ENCODE data around the gene ACBD4. TPM values are rescaled to one million over a fixed set of nuclear protein-coding genes. Genes with fewer than 3 reads are reported as not detected.

Gene ACBD4
- total and polyA plus RNA-seq, 2 of the 13 experiments (the other 11 are each of a cell fraction or from before 2014, with no cell fraction given), result 16.1 to 26.9 TPM

GRCh38 chr17:45172541-45173286 is 37.2 kb downstream of the ACBD4 start (continued):
- TF ChIP-seq AGO2 (optimal IDR thresholded peaks at IDR 0.05; ENCODE audit: low read depth, low read length) (no peak), ZNF570 (CRISPR knock-in tag; IDR thresholded peaks at IDR 0.05; ENCODE audit: borderline replicate concordance) (no peak), FUBP1 (CRISPR knock-in tag; IDR thresholded peaks at IDR 0.05; ENCODE audit: borderline replicate concordance) (no peak), MLXIP (CRISPR knock-in tag; IDR thresholded peaks at IDR 0.05; ENCODE audit: borderline replicate concordance) (no peak), ZNF777 (CRISPR knock-in tag; IDR thresholded peaks at IDR 0.05) (peak; percentile 11; the same call in 1 of the 2 replicates), ZSCAN9 (CRISPR knock-in tag; IDR thresholded peaks at IDR 0.05; ENCODE audit: borderline replicate concordance) (peak; percentile 77; the same call in 1 of the 2 replicates), IKZF1 (IDR thresholded peaks at IDR 0.05) (no peak), KDM4B (CRISPR knock-in tag; IDR thresholded peaks at IDR 0.05) (no peak), ADNP (CRISPR knock-in tag; IDR thresholded peaks at IDR 0.05) (no peak), NR2F6 (IDR thresholded peaks at IDR 0.05) (peak; percentile 44; the same call in 1 of the 2 replicates), NR2F6 (CRISPR knock-in tag; IDR thresholded peaks at IDR 0.05) (peak; percentile 75), STAG1 (CRISPR knock-in tag; IDR thresholded peaks at IDR 0.05) (no peak), TEAD3 (CRISPR knock-in tag; optimal IDR thresholded peaks at IDR 0.05; ENCODE audit: borderline replicate concordance) (peak; percentile 98), ZNF619 (CRISPR knock-in tag; IDR thresholded peaks at IDR 0.05) (no peak), ZNF446 (CRISPR knock-in tag; IDR thresholded peaks at IDR 0.05) (peak; percentile 69; the same call in 1 of the 2 replicates), PRDM10 (CRISPR knock-in tag; IDR thresholded peaks at IDR 0.05; ENCODE audit: low read depth) (peak; percentile 77; the same call in 1 of the 2 replicates)
- TF ChIP-seq, protein P1, sequence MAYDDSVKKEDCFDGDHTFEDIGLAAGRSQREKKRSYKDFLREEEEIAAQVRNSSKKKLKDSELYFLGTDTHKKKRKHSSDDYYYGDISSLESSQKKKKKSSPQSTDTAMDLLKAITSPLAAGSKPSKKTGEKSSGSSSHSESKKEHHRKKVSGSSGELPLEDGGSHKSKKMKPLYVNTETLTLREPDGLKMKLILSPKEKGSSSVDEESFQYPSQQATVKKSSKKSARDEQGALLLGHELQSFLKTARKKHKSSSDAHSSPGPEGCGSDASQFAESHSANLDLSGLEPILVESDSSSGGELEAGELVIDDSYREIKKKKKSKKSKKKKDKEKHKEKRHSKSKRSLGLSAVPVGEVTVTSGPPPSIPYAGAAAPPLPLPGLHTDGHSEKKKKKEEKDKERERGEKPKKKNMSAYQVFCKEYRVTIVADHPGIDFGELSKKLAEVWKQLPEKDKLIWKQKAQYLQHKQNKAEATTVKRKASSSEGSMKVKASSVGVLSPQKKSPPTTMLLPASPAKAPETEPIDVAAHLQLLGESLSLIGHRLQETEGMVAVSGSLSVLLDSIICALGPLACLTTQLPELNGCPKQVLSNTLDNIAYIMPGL (CRISPR knock-in tag; IDR thresholded peaks at IDR 0.05; ENCODE audit: borderline replicate concordance in 1 of 2, low read depth in 1 of 2), result peak; percentile 76 to 78; a peak in 3 of 4 replicates
- TF ChIP-seq, protein P2, sequence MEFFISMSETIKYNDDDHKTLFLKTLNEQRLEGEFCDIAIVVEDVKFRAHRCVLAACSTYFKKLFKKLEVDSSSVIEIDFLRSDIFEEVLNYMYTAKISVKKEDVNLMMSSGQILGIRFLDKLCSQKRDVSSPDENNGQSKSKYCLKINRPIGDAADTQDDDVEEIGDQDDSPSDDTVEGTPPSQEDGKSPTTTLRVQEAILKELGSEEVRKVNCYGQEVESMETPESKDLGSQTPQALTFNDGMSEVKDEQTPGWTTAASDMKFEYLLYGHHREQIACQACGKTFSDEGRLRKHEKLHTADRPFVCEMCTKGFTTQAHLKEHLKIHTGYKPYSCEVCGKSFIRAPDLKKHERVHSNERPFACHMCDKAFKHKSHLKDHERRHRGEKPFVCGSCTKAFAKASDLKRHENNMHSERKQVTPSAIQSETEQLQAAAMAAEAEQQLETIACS (CRISPR knock-in tag; IDR thresholded peaks at IDR 0.05), result no peak
